H4 (cell line): Measurements from ENCODE around the gene LRRC46. TPM values are rescaled to one million over a fixed set of nuclear protein-coding genes. Genes with fewer than 3 reads are reported as not detected.

Source experiments
- DNase-seq: peaks from one replicate; pipeline ENCODE4 v3.0.0-alpha.2; 2015; ENCODE audit warnings: low spot score
- total RNA-seq: library from RNA; depleted of rRNA; stranded (reverse); fragments of >200 nt; shearing (Covaris generic); gene quantifications from 2 replicates; pipeline ENCODE4 v1.2.3, GENCODE V29; 2014; rRNA removed

Gene LRRC46
- total RNA-seq, 1 experiment from 2014 or later: 0.35 TPM

GRCh38 chr17:47875011-47875985 is 43.8 kb downstream of the LRRC46 start:
- no peak for DNase-seq

- no peak for DNase-seq
Observed at GRCh38 chr17:47877368-47878034, 46.0 kb downstream of the LRRC46 start.

- no peak for DNase-seq
Observed at GRCh38 chr17:47878203-47879027, 46.9 kb downstream of the LRRC46 start.

GRCh38 chr17:47879028-47879585 is 47.6 kb downstream of the LRRC46 start:
- no peak for DNase-seq

- DNase-seq: no peak
Observed at GRCh38 chr17:47879776-47880454, 48.4 kb downstream of the LRRC46 start.

- DNase-seq: peak; percentile 44
Observed at GRCh38 chr17:47882247-47882646, 50.8 kb downstream of the LRRC46 start.

- no peak for DNase-seq
Observed at GRCh38 chr17:47882695-47883588, 51.5 kb downstream of the LRRC46 start.

GRCh38 chr17:47883589-47884426 is 52.3 kb downstream of the LRRC46 start:
- DNase-seq: no peak

- no peak for DNase-seq
Observed at GRCh38 chr17:47884427-47884740, 52.9 kb downstream of the LRRC46 start.

GRCh38 chr17:47884905-47885730 is 53.6 kb downstream of the LRRC46 start:
- no peak for DNase-seq

Other genes with a start within 250 kb of the LRRC46 start
- gene KPNB1, start 181.8 kb upstream of the LRRC46 start, total RNA-seq: 381 and 436 TPM in 2 replicates
- gene TBKBP1, start 137.5 kb upstream of the LRRC46 start, total RNA-seq: 7.8 and 13.7 TPM in 2 replicates
- 0.10 TPM in 1 of 2 replicates, not detected in the other for gene TBX21, start 98.4 kb upstream of the LRRC46 start, total RNA-seq
- gene OSBPL7, start 9.9 kb upstream of the LRRC46 start, total RNA-seq: 1.9 and 4.4 TPM in 2 replicates
- gene MRPL10, start 129 bp upstream of the LRRC46 start, total RNA-seq: 54.8 and 69.1 TPM in 2 replicates
- 21.0 and 21.9 TPM in 2 replicates for gene SCRN2, start 9.6 kb downstream of the LRRC46 start, total RNA-seq
- 0.14 and 0.21 TPM in 2 replicates for gene SP6, start 19.5 kb downstream of the LRRC46 start, total RNA-seq
- gene SP2, start 64.6 kb downstream of the LRRC46 start, total RNA-seq: 1.0 and 1.9 TPM in 2 replicates
- gene PNPO, start 109.9 kb downstream of the LRRC46 start, total RNA-seq: 38.2 and 47.5 TPM in 2 replicates
- not detected in 2 replicates for gene PRR15L, start 126.2 kb downstream of the LRRC46 start, total RNA-seq
- gene CDK5RAP3, start 139.4 kb downstream of the LRRC46 start, total RNA-seq: 53.4 and 57.6 TPM in 2 replicates
- gene COPZ2, start 206.1 kb downstream of the LRRC46 start, total RNA-seq: 16.9 and 17.4 TPM in 2 replicates
- gene NFE2L1, start 216.7 kb downstream of the LRRC46 start, total RNA-seq: 36.7 and 50.5 TPM in 2 replicates